Measurements from ENCODE around the gene UTS2B.
A peak's percentile ranks its signal among the peaks of the same experiment; 100 is the strongest.

Gene UTS2B

DNA sequence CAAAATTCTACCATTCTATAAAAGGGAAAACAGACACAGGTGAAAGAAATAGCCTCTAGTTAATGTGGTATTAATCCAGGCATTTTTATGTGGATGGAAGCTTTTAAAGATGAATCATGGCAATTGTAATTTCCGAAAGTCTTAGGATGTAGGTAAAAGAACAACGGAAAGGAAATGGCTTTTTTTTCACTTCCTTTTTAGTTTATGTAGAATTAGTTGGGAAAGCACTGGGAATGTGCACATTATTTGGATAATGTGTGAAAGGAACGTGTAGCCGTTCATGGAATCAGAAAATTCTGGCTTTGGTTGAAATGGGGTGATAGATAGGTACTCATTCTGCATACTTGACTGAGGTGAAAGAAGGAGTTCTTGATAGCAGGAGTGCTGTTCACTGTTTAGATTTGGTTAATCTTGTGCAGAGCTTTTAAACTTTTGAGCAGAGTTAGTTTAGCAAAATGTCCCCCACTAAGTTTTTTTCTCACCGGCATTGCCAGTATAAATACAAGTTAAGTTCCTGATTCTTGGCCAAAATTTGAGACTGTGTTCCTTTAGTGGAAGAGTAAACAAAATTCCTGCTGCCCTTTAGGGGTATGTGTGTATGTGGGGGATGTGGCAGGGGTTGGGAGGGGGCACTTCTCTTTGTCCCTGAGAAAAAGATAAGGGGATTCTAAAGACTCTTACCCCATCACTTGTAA lies 20.2 kb upstream of the UTS2B start:
- peak; percentile 99 for FAIRE-seq

GRCh38 chr3:191348098-191348497 lies 17.8 kb upstream of the UTS2B start:
- no peak for FAIRE-seq

DNA sequence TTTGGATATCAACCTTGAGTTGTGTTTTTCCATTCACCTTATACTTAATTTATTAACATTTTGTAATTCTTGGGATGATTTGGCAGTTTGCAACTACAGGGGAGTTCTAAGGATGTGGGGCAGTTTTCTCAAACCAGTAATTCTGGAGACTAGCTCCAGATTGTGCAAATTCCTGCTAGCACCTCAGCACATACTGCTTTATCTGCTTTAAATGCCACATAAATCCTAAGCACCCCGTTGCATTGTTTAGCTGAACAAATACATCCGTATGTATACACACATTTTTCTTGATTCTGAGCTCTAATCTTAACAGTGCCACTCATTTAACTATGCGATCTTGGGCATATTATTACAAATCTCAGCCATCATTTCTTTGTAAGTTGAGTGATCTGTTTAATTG lies 16.9 kb upstream of the UTS2B start:
- no peak for FAIRE-seq

DNA sequence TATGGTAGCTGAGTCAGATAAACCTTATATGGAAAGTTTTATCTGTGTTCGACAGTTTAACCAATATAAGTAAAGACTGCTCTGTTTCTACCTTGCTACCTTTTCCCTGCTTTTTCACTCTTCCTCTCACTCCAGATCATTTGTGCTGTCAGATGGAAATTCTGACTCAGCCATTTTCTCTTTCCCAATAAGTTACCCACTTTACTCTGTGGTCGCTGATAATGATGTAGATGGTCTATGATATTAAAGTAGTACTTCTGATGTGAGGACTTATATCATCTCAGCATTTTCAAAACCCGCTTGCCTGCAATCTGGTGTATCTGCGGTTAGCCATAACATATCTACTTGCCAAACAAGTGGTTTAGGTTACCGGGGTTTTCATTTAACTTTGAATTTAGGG lies 15.0 kb upstream of the UTS2B start:
- FAIRE-seq: peak; percentile 23

GRCh38 chr3:191343913-191344312 lies 13.6 kb upstream of the UTS2B start:
- no peak for FAIRE-seq

GRCh38 chr3:191343115-191343514 lies 12.8 kb upstream of the UTS2B start:
- no peak for FAIRE-seq

DNA sequence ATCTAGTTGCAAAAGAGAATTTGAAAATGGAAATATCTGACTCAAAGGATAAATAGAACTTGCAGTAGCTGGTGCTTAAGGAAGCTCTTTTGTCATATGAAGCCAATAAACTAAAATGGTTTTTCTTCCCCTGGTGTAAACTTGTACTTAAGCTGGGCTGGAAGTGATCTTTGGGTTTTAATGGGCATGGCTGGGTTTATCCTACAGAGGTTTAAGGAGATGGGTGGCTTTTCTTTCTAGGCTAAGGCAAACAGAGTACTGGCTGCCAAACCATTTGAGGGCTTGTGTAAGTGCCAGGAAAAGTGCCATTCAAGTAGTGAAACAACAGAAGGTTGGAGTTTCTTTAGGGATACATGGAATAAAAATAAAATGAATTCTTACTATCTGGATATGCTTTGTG lies 12.1 kb upstream of the UTS2B start:
- FAIRE-seq: peak; percentile 91

DNA sequence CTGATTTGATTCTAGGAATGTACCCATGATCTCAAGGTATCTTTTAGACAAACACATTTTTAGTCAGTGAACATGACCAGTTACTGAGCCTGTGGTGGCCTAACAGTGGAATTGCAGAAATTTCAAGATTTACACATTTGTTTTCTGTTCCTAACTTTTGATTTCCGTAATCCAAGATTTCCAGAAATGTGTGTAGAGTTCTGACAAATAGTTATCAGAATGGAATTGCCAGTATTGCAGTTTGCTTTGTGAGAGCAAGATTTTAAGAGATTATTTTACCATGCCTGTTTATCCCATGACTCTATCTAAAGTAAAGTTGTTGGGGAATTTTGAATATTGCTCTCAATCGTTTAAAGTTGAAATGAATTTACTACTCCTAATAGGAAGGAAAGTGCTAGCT lies 11.7 kb upstream of the UTS2B start:
- no peak for FAIRE-seq

GRCh38 chr3:191340966-191341365 lies 10.6 kb upstream of the UTS2B start:
- FAIRE-seq: no peak

GRCh38 chr3:191340351-191340750 lies 10.0 kb upstream of the UTS2B start:
- FAIRE-seq: no peak

GRCh38 chr3:191339316-191339917 lies 9.1 kb upstream of the UTS2B start:
- no peak for FAIRE-seq

GRCh38 chr3:191338177-191338488 lies 7.8 kb upstream of the UTS2B start:
- no peak for FAIRE-seq

GRCh38 chr3:191336833-191337232 lies 6.5 kb upstream of the UTS2B start:
- peak; percentile 75 for FAIRE-seq

GRCh38 chr3:191334346-191334893 lies 4.1 kb upstream of the UTS2B start:
- FAIRE-seq: no peak

DNA sequence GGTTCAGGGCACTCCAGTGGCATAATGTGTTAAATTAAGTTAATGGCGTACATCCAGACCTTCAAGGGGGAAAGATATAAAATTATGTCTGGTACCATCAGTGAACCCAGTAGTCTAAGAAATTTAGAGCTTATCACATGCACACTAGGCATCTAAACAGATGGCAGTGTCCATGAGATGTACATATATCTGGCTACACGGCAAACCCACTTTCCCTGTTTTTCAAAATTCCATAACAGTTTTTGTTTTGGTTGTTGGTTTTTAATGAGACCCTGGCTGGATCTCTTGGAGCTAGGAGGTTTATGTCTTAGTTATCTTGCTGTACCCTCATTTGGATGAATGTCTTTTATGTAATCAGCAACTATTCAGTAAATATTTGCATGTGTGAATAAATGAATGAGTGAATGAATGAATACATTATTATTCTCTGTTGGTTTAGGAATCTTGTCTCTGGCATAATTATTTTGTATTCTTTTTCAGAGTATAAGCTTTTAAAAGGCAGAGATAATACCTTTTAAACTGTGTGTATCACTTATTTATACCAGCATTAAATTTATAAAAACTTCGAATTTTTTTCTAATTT lies 3.1 kb upstream of the UTS2B start:
- FAIRE-seq: no peak

GRCh38 chr3:191331388-191331787 lies 1.1 kb upstream of the UTS2B start:
- FAIRE-seq: peak; percentile 97

- FAIRE-seq: no peak
Measured at GRCh38 chr3:191330530-191331048, 263 bp upstream of the UTS2B start.

GRCh38 chr3:191328962-191329653 lies 1.2 kb downstream of the UTS2B start, which contains the start of gene CCDC50:
Gene CCDC50, plus strand, starts transcription at chr3:191329394. Its CDS starts 281 bp downstream, at chr3:191329675.
- FAIRE-seq: no peak

- FAIRE-seq: no peak
Measured at GRCh38 chr3:191328383-191328961, 1.9 kb downstream of the UTS2B start.

- FAIRE-seq: no peak
Measured at GRCh38 chr3:191327526-191327925, 2.8 kb downstream of the UTS2B start.

GRCh38 chr3:191324936-191325335 lies 5.4 kb downstream of the UTS2B start:
- no peak for FAIRE-seq

DNA sequence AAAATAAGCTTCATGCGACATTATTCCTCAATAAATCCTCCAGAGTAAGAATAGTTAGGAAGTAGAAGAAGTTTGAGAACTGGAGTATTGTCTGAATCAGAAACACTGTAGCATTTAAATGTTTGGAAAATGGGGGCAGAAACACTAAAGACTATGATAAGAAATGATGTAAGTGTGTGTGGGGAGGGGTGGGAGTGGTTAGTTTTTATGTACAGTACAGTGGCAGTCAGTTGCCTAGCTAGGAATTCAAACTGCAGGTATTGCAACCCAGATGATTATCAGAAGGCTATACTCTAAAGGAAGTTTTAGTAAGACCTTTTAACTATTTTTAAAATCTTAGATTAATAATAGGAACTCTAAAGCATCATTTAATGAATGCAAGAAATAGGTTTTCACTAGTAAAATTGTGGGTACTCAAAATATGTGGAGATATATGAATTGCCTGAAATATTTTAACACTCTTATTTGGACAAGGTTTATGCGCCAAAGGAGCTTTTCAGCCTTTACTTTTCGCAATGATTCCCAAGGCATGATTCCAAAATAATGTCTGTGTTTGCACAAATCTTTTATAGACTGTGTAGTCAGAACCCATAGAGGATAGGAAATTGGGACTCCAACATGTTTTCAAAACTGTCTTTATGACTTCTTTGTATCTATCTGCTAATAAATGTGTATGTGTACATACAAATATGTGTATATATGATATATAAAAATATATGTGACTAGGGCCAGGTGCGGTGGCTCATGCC lies 9.1 kb downstream of the UTS2B start:
- no peak for FAIRE-seq

Data from G401.6 (cell line).